Measurements from ENCODE around the gene PWWP2A.

DNA sequence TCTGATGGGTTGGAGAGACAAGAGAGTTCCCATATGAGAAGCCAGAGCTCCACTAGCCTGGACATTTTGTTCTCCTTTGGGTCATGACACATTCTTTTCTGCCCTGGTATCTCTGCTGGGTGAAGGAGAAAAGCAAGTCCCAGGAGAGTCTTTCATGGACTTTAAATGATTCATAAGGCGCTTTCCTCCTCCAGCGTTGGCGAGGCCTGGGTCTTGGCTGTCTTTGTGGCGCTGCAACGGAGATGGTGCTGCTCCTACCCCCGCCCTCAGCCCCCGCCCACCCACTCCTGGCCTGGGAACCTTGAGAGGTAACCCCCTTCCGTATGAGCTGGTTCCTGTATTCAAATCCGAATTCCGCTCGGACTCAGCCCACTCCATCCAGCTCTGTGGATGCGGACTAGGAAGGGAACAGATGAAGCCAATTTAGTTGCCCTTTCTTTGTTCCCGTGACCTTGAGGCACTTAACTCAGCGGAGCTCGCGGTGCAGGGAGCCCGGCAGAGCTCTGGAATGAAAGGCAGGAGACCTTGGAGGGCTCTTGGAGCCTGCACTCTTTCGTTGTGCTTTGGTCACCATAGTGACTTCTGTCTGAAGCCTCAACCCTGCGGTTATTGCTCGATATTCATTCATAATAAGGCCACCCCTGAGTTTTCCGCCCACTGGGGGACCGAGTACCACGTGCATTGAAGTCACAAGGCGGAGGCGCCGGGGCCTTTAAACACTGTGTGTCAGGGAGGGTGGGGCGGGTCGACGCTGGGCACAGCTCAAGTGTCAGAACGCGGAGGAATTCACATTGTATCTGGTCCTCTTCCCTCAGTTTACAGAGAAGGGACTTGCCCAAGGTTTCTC is 14.0 kb upstream of the PWWP2A start:
- TF ChIP-seq, protein P1, sequence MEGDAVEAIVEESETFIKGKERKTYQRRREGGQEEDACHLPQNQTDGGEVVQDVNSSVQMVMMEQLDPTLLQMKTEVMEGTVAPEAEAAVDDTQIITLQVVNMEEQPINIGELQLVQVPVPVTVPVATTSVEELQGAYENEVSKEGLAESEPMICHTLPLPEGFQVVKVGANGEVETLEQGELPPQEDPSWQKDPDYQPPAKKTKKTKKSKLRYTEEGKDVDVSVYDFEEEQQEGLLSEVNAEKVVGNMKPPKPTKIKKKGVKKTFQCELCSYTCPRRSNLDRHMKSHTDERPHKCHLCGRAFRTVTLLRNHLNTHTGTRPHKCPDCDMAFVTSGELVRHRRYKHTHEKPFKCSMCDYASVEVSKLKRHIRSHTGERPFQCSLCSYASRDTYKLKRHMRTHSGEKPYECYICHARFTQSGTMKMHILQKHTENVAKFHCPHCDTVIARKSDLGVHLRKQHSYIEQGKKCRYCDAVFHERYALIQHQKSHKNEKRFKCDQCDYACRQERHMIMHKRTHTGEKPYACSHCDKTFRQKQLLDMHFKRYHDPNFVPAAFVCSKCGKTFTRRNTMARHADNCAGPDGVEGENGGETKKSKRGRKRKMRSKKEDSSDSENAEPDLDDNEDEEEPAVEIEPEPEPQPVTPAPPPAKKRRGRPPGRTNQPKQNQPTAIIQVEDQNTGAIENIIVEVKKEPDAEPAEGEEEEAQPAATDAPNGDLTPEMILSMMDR (IDR thresholded peaks at IDR 0.05; ENCODE audit: insufficient read depth, low read length) = no peak
- TF ChIP-seq POLR2AphosphoS5 (IDR thresholded peaks at IDR 0.05; ENCODE audit: low read depth) (no peak), SPI1 (IDR thresholded peaks at IDR 0.05; ENCODE audit: borderline replicate concordance, low read depth) (no peak)
- TF ChIP-seq, protein P2, sequence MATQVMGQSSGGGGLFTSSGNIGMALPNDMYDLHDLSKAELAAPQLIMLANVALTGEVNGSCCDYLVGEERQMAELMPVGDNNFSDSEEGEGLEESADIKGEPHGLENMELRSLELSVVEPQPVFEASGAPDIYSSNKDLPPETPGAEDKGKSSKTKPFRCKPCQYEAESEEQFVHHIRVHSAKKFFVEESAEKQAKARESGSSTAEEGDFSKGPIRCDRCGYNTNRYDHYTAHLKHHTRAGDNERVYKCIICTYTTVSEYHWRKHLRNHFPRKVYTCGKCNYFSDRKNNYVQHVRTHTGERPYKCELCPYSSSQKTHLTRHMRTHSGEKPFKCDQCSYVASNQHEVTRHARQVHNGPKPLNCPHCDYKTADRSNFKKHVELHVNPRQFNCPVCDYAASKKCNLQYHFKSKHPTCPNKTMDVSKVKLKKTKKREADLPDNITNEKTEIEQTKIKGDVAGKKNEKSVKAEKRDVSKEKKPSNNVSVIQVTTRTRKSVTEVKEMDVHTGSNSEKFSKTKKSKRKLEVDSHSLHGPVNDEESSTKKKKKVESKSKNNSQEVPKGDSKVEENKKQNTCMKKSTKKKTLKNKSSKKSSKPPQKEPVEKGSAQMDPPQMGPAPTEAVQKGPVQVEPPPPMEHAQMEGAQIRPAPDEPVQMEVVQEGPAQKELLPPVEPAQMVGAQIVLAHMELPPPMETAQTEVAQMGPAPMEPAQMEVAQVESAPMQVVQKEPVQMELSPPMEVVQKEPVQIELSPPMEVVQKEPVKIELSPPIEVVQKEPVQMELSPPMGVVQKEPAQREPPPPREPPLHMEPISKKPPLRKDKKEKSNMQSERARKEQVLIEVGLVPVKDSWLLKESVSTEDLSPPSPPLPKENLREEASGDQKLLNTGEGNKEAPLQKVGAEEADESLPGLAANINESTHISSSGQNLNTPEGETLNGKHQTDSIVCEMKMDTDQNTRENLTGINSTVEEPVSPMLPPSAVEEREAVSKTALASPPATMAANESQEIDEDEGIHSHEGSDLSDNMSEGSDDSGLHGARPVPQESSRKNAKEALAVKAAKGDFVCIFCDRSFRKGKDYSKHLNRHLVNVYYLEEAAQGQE (IDR thresholded peaks at IDR 0.05; ENCODE audit: insufficient replicate concordance, low read depth) = no peak
